ENCODE data around the gene CDHR5.

The CDHR5 gene

GRCh38 chr11:614623-615503 lies 9.9 kb downstream of the CDHR5 start:
- no peak for DNase-seq (ENCODE audit: extremely low spot score)
- ChIA-PET CTCF (interaction anchor here (1.0 to 1.6 kb wide), 2 partner anchors 11 to 60 kb away, joined by 3 to 4 read pairs; no protein-coding TSS in a partner anchor), POLR2A (interaction anchor here (0.6 to 1.1 kb wide), 2 partner anchors 12 to 79 kb away, joined by 3 read pairs; partner anchors contain the start of genes HRAS and SCT)

GRCh38 chr11:614021-614622 lies 10.6 kb downstream of the CDHR5 start:
- no peak for DNase-seq (ENCODE audit: extremely low spot score)
- CTCF ChIA-PET, result interaction anchor here (1.0 to 1.6 kb wide), 2 partner anchors 10 to 59 kb away, joined by 3 to 4 read pairs; no protein-coding TSS in a partner anchor
- POLR2A ChIA-PET, result interaction anchor here (0.6 to 0.8 kb wide), 2 partner anchors 105 to 201 kb away, joined by 3 to 5 read pairs; no protein-coding TSS in a partner anchor
- no peak for TF ChIP-seq CTCF (IDR thresholded peaks at IDR 0.05; ENCODE audit: control extremely low read depth, extremely low read depth, low read depth, missing control alignments)

More at GRCh38 chr11:614623-615503, 9.9 kb downstream of the CDHR5 start:
- TF ChIP-seq CTCF (IDR thresholded peaks at IDR 0.05; ENCODE audit: control extremely low read depth, extremely low read depth, low read depth, missing control alignments), result no peak

DNA sequence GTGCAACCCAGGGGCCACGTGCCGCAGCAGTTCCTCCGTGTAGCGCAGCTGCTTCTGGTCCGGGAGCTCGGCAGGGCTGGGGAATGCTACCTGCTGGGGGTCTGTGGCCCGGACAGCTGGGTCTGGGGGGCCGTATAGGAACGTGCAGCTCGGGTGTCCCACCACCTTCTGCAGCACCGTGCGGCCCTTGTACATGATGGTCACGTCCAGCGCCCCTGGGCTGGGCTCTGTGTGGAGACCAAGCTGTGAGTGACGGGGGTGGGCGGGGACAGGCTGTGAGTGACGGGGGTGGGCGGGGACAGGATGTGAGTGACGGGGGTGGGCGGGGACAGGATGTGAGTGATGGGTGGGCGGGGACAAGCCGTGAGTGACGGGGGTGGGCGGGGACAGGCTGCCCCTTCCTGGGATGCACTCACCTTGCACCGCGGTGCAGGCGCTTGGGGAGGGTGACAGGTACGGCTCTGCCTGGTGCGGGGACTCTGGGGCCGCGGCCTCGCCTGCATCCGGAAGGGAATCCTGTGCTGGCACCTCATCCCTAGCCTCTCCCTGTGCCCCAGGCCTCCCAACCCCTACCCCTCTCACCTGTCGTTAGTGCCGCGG lies 11.3 kb downstream of the CDHR5 start:
- CTCF ChIA-PET, result interaction anchor here (1.0 to 1.6 kb wide), 3 partner anchors 9 to 58 kb away, joined by 3 to 4 read pairs (median 3); no protein-coding TSS in a partner anchor
- POLR2A ChIA-PET, result interaction anchor here (0.6 to 0.8 kb wide), 3 partner anchors 104 to 219 kb away, joined by 3 to 5 read pairs (median 4); partner anchors contain the start of gene CD151

DNA sequence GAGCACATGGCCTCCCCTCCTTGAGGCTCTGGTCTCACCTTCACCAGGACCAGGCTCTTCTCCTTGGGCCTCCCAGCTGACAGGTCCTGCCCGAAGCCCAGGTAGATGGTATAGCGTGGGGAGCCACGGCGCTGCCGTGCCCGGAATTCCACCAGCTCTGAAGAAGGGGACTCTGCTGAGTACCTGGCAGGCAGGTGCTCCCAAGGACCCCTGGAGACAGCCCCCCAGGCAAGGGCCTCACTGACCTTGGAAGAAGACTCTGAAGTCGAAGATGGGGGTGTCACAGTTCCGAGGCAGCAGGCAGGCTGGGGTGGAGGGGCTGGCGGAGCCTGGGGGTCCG lies 11.8 kb downstream of the CDHR5 start:
- ChIA-PET POLR2A (no interaction called here), CTCF (interaction anchor here (1.3 kb wide), 1 partner anchor 17 kb away, joined by 3 read pairs; no protein-coding TSS in a partner anchor)
- no peak for TF ChIP-seq CTCF (IDR thresholded peaks at IDR 0.05; ENCODE audit: control extremely low read depth, extremely low read depth, low read depth, missing control alignments)
- DNase-seq (ENCODE audit: extremely low spot score), result no peak

More for the DNA sequence above, 11.3 kb downstream of the CDHR5 start:
- DNase-seq (ENCODE audit: extremely low spot score), result peak; percentile 67
- no peak for TF ChIP-seq CTCF (IDR thresholded peaks at IDR 0.05; ENCODE audit: control extremely low read depth, extremely low read depth, low read depth, missing control alignments)

GRCh38 chr11:612201-612960 lies 12.4 kb downstream of the CDHR5 start:
- ChIA-PET CTCF (interaction anchor here (1.3 kb wide), 1 partner anchor 17 kb away, joined by 3 read pairs; no protein-coding TSS in a partner anchor), POLR2A (no interaction called here)
- TF ChIP-seq CTCF (IDR thresholded peaks at IDR 0.05; ENCODE audit: control extremely low read depth, extremely low read depth, low read depth, missing control alignments), result no peak
- DNase-seq (ENCODE audit: extremely low spot score), result no peak

All from GM10248 (cell line).